SU-DHL-6 (cell line): Measurements from ENCODE around the gene CHAT.

Experiments
- H2AFZ ChIP-seq: fragments of 200-600 bp; sonication (generic); 2 replicates; pipeline ENCODE4 v1.6.1; 2014; ENCODE audit warnings: low read depth, mild to moderate bottlenecking, moderate library complexity, mixed read lengths, antibody characterized with exemption, low read length; ENCODE audit not compliant: severe bottlenecking
- H3F3A ChIP-seq: fragments of 200-600 bp; shearing (Covaris generic); 2 replicates; pipeline ENCODE4 v1.6.0; 2016; ENCODE audit warnings: antibody characterized with exemption, mild to moderate bottlenecking; ENCODE audit not compliant: insufficient read depth
- H3K27ac ChIP-seq: fragments of 200-600 bp; sonication (generic); 2 replicates; pipeline ENCODE4 v1.5.1; 2016; ENCODE audit warnings: low read depth, mild to moderate bottlenecking, low read length, moderate library complexity, mixed read lengths
- H3K27me3 ChIP-seq: fragments of 200-600 bp; sonication (generic), shearing (Covaris generic); 2 replicates; pipeline ENCODE4 v1.6.0; 2014; ENCODE audit warnings: mild to moderate bottlenecking, low read length
- H3K36me3 ChIP-seq: fragments of 200-600 bp; sonication (generic); 2 replicates; pipeline ENCODE4 v1.6.1; 2014; ENCODE audit warnings: mild to moderate bottlenecking, low read length, mixed read lengths
- H3K4me2 ChIP-seq: fragments of 300-600, 200-600 bp; shearing (Covaris generic), sonication (generic); 2 replicates; pipeline ENCODE4 v1.6.0; 2014; ENCODE audit warnings: low read length, low read depth, mild to moderate bottlenecking; ENCODE audit not compliant: poor library complexity, severe bottlenecking
- H3K4me3 ChIP-seq: fragments of 200-600 bp; sonication (generic); 2 replicates; pipeline ENCODE4 v1.5.1; 2014; ENCODE audit warnings: antibody characterized with exemption, low read length, mild to moderate bottlenecking, mixed read lengths; ENCODE audit not compliant: insufficient read depth, poor library complexity, severe bottlenecking
- H3K79me2 ChIP-seq: fragments of 200-600 bp; sonication (generic); 2 replicates; pipeline ENCODE4 v1.6.1; 2014; ENCODE audit warnings: mild to moderate bottlenecking, low read length, moderate library complexity; ENCODE audit not compliant: insufficient read depth
- H3K9ac ChIP-seq: fragments of 200-600 bp; sonication (generic); 2 replicates; pipeline ENCODE4 v1.7.0; 2014; ENCODE audit warnings: mild to moderate bottlenecking, low read length
- H3K9me2 ChIP-seq: fragments of 200-600 bp; sonication (generic); replicated peaks from 2 replicates; pipeline ENCODE4 v1.6.1; 2014; ENCODE audit warnings: low read length; ENCODE audit not compliant: insufficient read depth
- H3K9me3 ChIP-seq: fragments of 200-600 bp; sonication (generic); 2 replicates; pipeline ENCODE4 v1.6.1; 2014; ENCODE audit warnings: low read length, mixed read lengths; ENCODE audit not compliant: insufficient read depth
- H4K20me1 ChIP-seq: fragments of 200-600 bp; sonication (generic); 2 replicates; pipeline ENCODE4 v1.6.1; 2014; ENCODE audit warnings: low read depth, mild to moderate bottlenecking, antibody characterized with exemption, low read length, moderate library complexity, mixed read lengths
- EZH2phosphoT487 ChIP-seq: fragments of 200-600 bp; sonication (generic), shearing (Covaris generic); conservative IDR thresholded peaks from 2 replicates; pipeline ENCODE4 v1.6.1; 2018; ENCODE audit warnings: mild to moderate bottlenecking, antibody characterized with exemption, low read length, moderate library complexity, mixed read lengths
- TF ChIP-seq, protein P1 (sequence below): fragments of 200-600 bp; sonication (generic); IDR thresholded peaks from one replicate; pipeline ENCODE4 v1.5.1; 2017; ENCODE audit warnings: antibody characterized with exemption, mild to moderate bottlenecking, low read length, moderate library complexity; ENCODE audit not compliant: insufficient read depth, poor library complexity, severe bottlenecking

CHAT gene

DNA sequence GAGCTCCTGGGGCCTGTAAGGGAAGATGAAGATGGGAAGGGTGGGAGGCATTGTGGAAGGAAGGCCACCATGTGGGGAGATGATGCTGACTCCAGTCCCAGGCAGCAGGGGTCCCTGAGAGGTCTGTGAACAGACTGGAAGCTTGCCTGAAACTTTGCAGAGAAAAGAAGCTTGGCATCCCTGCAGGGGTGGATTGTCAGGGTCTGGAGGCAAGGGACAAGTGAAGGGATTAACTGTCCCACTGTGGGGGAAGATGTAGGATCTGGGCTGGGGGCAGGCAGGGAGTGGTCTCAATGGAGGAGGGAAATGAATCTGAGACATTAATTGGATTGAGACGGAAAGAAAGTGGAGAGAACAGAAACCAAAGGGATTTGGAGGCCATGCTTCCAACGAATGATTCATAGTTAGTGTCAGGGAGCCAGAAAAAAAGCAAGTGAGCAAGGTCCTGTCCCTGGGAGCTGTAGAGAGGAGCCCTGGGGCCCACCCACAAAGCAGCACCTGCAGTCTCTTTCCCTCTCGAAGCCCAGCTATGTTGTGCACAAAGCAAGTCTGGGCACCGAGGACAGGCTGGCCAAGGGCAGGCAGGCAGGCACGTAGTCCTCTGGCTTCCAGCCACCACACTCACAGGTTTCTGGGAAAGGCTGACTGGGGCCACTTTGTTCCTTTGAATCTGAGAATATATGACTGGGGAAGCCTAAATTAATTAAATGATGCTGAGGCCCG lies 8.5 kb upstream of the CHAT start:
- Histone ChIP-seq H3K9me3 (no peaks in the 10 kb centered on the region), H3K79me2 (no peaks in the 10 kb centered on the region), H3K36me3 (no peaks in the 10 kb centered on the region), H3K4me2 (no peak overlapping the region), H4K20me1 (no peaks in the 10 kb centered on the region), H3K27me3 (no peaks in the 10 kb centered on the region), H3K4me3 (no peak overlapping the region), H3F3A (no peaks in the 10 kb centered on the region), H2AFZ (no peak overlapping the region), H3K9ac (no peak overlapping the region), H3K27ac (no peak overlapping the region), H3K9me2 (no peaks in the 10 kb centered on the region)
- TF ChIP-seq, protein P1, sequence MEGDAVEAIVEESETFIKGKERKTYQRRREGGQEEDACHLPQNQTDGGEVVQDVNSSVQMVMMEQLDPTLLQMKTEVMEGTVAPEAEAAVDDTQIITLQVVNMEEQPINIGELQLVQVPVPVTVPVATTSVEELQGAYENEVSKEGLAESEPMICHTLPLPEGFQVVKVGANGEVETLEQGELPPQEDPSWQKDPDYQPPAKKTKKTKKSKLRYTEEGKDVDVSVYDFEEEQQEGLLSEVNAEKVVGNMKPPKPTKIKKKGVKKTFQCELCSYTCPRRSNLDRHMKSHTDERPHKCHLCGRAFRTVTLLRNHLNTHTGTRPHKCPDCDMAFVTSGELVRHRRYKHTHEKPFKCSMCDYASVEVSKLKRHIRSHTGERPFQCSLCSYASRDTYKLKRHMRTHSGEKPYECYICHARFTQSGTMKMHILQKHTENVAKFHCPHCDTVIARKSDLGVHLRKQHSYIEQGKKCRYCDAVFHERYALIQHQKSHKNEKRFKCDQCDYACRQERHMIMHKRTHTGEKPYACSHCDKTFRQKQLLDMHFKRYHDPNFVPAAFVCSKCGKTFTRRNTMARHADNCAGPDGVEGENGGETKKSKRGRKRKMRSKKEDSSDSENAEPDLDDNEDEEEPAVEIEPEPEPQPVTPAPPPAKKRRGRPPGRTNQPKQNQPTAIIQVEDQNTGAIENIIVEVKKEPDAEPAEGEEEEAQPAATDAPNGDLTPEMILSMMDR, result no peak
- TF ChIP-seq EZH2phosphoT487, result no peak

DNA sequence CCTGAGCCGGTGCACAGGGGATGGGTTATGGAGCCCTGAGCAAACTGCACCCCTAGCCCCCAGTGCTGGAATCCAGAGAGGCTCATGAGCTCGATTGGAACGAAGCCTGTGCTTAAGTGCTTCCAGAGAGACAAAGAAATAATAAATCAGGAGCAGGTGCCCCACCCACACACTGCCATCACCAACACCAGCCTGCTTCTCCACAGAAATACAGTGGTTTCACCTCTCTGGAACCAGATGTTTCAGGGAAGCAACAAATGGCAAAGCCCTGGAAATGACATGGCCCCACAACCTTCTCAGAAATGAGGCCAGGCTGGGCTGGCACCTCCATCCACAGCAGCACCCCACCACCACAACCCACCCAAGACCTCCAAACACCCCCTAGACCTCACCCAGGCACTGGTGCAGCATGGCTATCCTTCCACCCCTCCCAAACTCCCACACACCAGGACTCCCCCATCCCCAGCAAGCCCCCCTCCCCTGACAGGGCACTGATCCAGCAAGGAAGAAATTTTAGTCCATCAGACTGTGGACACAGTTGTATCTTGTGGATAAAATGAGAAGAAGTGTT lies 7.8 kb upstream of the CHAT start:
- Histone ChIP-seq H3K27ac (no peak overlapping the region), H3K27me3 (no peaks in the 10 kb centered on the region)

DNA sequence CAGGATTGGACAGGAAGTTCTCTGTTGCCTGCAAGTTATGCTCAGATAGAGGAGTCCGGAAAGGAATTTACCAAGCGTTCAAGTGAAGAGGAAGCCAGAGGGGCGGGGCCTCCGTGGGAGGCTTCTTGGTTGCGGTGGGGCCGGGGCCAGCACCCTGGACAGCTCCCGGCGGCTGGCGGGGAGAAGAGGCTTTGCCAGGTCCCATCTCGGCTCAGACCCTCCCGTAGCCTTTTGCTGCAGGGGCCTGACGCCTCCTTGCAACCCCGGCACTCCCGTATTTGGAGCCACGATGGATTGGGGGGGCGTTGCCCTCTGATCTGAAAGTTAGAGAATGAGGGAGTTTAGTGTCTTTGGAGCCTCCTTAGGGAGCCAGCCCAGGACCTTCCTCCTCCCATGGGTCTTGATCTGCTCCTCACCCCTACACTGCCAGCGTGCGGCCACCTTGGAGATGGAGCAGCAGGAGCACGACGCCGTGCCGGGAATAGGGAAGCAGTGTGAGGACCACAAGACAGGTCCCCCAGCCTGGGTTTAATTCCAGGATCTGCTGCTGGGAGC lies 6.8 kb upstream of the CHAT start:
- Histone ChIP-seq H3K79me2 (no peaks in the 10 kb centered on the region), H3K9ac (no peak overlapping the region), H3F3A (no peaks in the 10 kb centered on the region), H3K4me3 (no peak overlapping the region), H3K27ac (no peak overlapping the region), H2AFZ (no peak overlapping the region), H3K4me2 (no peak overlapping the region), H4K20me1 (no peaks in the 10 kb centered on the region), H3K27me3 (no peaks in the 10 kb centered on the region), H3K9me2 (no peaks in the 10 kb centered on the region), H3K36me3 (no peaks in the 10 kb centered on the region), H3K9me3 (no peaks in the 10 kb centered on the region)
- no peak for TF ChIP-seq EZH2phosphoT487
- TF ChIP-seq, protein P1, result no peak

More for the DNA sequence above, 7.8 kb upstream of the CHAT start:
- no peak for TF ChIP-seq EZH2phosphoT487
- TF ChIP-seq, protein P1, result no peak
- Histone ChIP-seq H3K9ac (no peak overlapping the region), H3K9me2 (no peaks in the 10 kb centered on the region), H3F3A (no peaks in the 10 kb centered on the region), H3K4me2 (no peak overlapping the region), H4K20me1 (no peaks in the 10 kb centered on the region), H3K9me3 (no peaks in the 10 kb centered on the region), H3K36me3 (no peaks in the 10 kb centered on the region), H3K4me3 (no peak overlapping the region), H3K79me2 (no peaks in the 10 kb centered on the region), H2AFZ (no peak overlapping the region)
